Measurements from ENCODE around the gene ADCYAP1R1.
A peak's percentile ranks its signal among the peaks of the same experiment; 100 is the strongest.

The ADCYAP1R1 gene

GRCh38 chr7:31092606-31093005, 40.5 kb downstream of the ADCYAP1R1 start:
- no peak for DNase-seq

GRCh38 chr7:31093282-31093681, 41.2 kb downstream of the ADCYAP1R1 start:
- no peak for DNase-seq

GRCh38 chr7:31094271-31094670, 42.2 kb downstream of the ADCYAP1R1 start:
- DNase-seq = no peak

- peak; percentile 6 for DNase-seq
Observed at GRCh38 chr7:31095286-31096197, 43.4 kb downstream of the ADCYAP1R1 start.

GRCh38 chr7:31096198-31096876, 44.2 kb downstream of the ADCYAP1R1 start:
- no peak for DNase-seq

GRCh38 chr7:31096877-31097258, 44.8 kb downstream of the ADCYAP1R1 start:
- peak; percentile 53 for DNase-seq

- no peak for DNase-seq
Observed at GRCh38 chr7:31098642-31099360, 46.7 kb downstream of the ADCYAP1R1 start.

- DNase-seq = no peak
Observed at GRCh38 chr7:31099451-31100444, 47.6 kb downstream of the ADCYAP1R1 start.

GRCh38 chr7:31100445-31100844, 48.3 kb downstream of the ADCYAP1R1 start:
- DNase-seq = no peak

- DNase-seq = no peak
Observed at GRCh38 chr7:31100871-31101270, 48.8 kb downstream of the ADCYAP1R1 start.

- DNase-seq = no peak
Observed at GRCh38 chr7:31101544-31101943, 49.4 kb downstream of the ADCYAP1R1 start.

- no peak for DNase-seq
Observed at GRCh38 chr7:31102151-31102972, 50.3 kb downstream of the ADCYAP1R1 start.

- no peak for DNase-seq
Observed at GRCh38 chr7:31102973-31103850, 51.1 kb downstream of the ADCYAP1R1 start.

GRCh38 chr7:31104361-31105255, 52.5 kb downstream of the ADCYAP1R1 start:
- peak; percentile 36 for DNase-seq

- no peak for DNase-seq
Observed at GRCh38 chr7:31105256-31105950, 53.3 kb downstream of the ADCYAP1R1 start.

- no peak for DNase-seq
Observed at GRCh38 chr7:31106303-31107105, 54.4 kb downstream of the ADCYAP1R1 start.
